Fibroblast of lung (primary cell): ENCODE measurements around the gene SLC9A5. TPM values are rescaled to one million over a fixed set of nuclear protein-coding genes. Genes with fewer than 3 reads are reported as not detected.

Experiments
- DNase-seq, 2 donors: peaks; one replicate each; pipeline versions ENCODE4 v3.0.0 to v3.0.0-alpha.2; 2010; ENCODE audit warnings: low read depth in 2 of 2
- H2AFZ ChIP-seq: 2 replicates; pipeline ENCODE4 v1.5.1; 2012; ENCODE audit warnings: low read length, control low read depth, inconsistent platforms
- H3K27ac ChIP-seq: 2 replicates; pipeline ENCODE4 v1.5.1; 2011; ENCODE audit warnings: low read length, control low read depth; ENCODE audit not compliant: insufficient read depth
- H3K27me3 ChIP-seq: 2 replicates; pipeline ENCODE4 v1.5.1; 2011; ENCODE audit warnings: mild to moderate bottlenecking, low read length; ENCODE audit not compliant: control insufficient read depth, insufficient read depth
- H3K36me3 ChIP-seq: 2 replicates; pipeline ENCODE4 v1.5.1; 2011; ENCODE audit warnings: low read length; ENCODE audit not compliant: control insufficient read depth, insufficient read depth
- H3K4me1 ChIP-seq: 2 replicates; pipeline ENCODE4 v1.5.1; 2011; ENCODE audit warnings: low read length; ENCODE audit not compliant: control insufficient read depth, insufficient read depth; ENCODE audit errors: extremely low read depth
- H3K4me2 ChIP-seq: 2 replicates; pipeline ENCODE4 v1.5.1; 2011; ENCODE audit warnings: low read length, control low read depth; ENCODE audit not compliant: insufficient read depth; ENCODE audit errors: extremely low read depth
- H3K4me3 ChIP-seq, 4 experiments: fragments of 200-600 bp in 1 of 4; sonication (generic) in 1 of 4; replicated peaks in 1 of 4; 2 replicates each; pipeline ENCODE4 v1.5.1; 2011 to 2016; ENCODE audit warnings: low read length in 4 of 4, low read depth in 3 of 4, mild to moderate bottlenecking in 3 of 4, control low read depth in 2 of 4, inconsistent platforms in 1 of 4, mixed read lengths in 1 of 4; ENCODE audit not compliant: insufficient read depth in 1 of 4; ENCODE audit errors: control extremely low read depth in 1 of 4
- H3K79me2 ChIP-seq: 2 replicates; pipeline ENCODE4 v1.5.1; 2012; ENCODE audit warnings: mild to moderate bottlenecking, low read length, inconsistent platforms; ENCODE audit not compliant: control insufficient read depth, insufficient read depth
- H3K9ac ChIP-seq: 2 replicates; pipeline ENCODE4 v1.5.1; 2011; ENCODE audit warnings: mild to moderate bottlenecking, low read length, control low read depth; ENCODE audit not compliant: insufficient read depth
- H3K9me3 ChIP-seq: 2 replicates; pipeline ENCODE4 v1.5.1; 2012; ENCODE audit warnings: low read depth, low read length; ENCODE audit not compliant: control insufficient read depth, insufficient read depth
- H4K20me1 ChIP-seq: 2 replicates; pipeline ENCODE4 v1.5.1; 2011; ENCODE audit warnings: low read length; ENCODE audit not compliant: control insufficient read depth, insufficient read depth; ENCODE audit errors: extremely low read depth
- CTCF ChIP-seq, 2 donors: IDR thresholded peaks in 1 of 2; conservative IDR thresholded peaks in 1 of 2; 1 replicate in 1 of 2; 2 replicates in 1 of 2; pipeline ENCODE4 v1.5.1; 2011 to 2012; ENCODE audit warnings: low read length in 2 of 2, control low read depth in 1 of 2, inconsistent platforms in 1 of 2, low read depth in 1 of 2, mild to moderate bottlenecking in 1 of 2
- EZH2 ChIP-seq: IDR thresholded peaks from 2 replicates; pipeline ENCODE4 v1.5.1; 2012; ENCODE audit warnings: low read length, control low read depth, mild to moderate bottlenecking; ENCODE audit errors: missing control alignments
- polyA plus RNA-seq, 2 donors: library from polyadenylated mRNA; depleted of rRNA in 1 of 2; stranded (reverse) in 1 of 2; unstranded in 1 of 2; fragments of >200 nt; gene quantifications; 2 replicates each; pipeline ENCODE4 v1.2.1, GENCODE V29; 2011 to 2012; ENCODE audit warnings: missing spikeins in 1 of 2
- total RNA-seq: library from RNA; depleted of rRNA; stranded (reverse); fragments of >200 nt; gene quantifications from 2 replicates; pipeline ENCODE4 v1.2.1, GENCODE V29; 2014

Gene SLC9A5
- total and polyA plus RNA-seq, 2 donors (not counting 1 experiment from before 2014, with no cell fraction given) = 2.0 to 2.3 TPM

DNA sequence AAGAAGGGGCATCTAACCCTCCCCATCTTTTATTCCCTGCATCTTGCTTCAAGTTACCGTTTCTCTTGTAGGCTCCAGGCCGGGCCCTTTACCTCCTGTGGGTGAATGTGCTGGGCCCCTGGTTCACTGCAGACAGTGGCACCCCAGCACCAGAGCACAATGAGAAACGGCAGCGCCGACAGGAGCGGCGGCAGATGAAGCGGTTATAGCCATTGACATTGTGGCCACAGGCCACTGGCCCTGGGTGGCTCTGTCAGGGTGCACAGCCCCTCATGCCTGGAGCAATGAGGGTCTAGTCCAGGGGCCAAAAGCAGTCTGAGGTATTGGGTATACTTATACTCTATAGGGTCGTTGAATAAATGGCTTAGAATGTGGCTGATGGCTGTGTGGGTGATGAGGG is 19.9 kb upstream of the SLC9A5 start:
- no peak for DNase-seq
- no peak overlapping the region for H3K27ac ChIP-seq
- TF ChIP-seq EZH2 (no peak), CTCF (conservative IDR thresholded peaks at IDR 0.05 in 1 of 2, IDR thresholded peaks at IDR 0.05 in 1 of 2; ENCODE audit: low read depth in 1 of 2, low read length in 2 of 2) (no peak)
- H3K9me3 ChIP-seq = no peaks in the 10 kb centered on the region
- H3K27me3 ChIP-seq = no peaks in the 10 kb centered on the region
- no peak overlapping the region for H3K9ac ChIP-seq
- no peak overlapping the region for H3K4me3 ChIP-seq
- H2AFZ ChIP-seq = no peak overlapping the region
- H3K4me1 ChIP-seq = peaks cover 6% of the 10 kb centered on the region
- H3K79me2 ChIP-seq = peaks cover 24% of the 10 kb centered on the region
- H3K4me2 ChIP-seq = no peak overlapping the region
- no peaks in the 10 kb centered on the region for H4K20me1 ChIP-seq
- H3K36me3 ChIP-seq = peaks cover 36% of the 10 kb centered on the region

DNA sequence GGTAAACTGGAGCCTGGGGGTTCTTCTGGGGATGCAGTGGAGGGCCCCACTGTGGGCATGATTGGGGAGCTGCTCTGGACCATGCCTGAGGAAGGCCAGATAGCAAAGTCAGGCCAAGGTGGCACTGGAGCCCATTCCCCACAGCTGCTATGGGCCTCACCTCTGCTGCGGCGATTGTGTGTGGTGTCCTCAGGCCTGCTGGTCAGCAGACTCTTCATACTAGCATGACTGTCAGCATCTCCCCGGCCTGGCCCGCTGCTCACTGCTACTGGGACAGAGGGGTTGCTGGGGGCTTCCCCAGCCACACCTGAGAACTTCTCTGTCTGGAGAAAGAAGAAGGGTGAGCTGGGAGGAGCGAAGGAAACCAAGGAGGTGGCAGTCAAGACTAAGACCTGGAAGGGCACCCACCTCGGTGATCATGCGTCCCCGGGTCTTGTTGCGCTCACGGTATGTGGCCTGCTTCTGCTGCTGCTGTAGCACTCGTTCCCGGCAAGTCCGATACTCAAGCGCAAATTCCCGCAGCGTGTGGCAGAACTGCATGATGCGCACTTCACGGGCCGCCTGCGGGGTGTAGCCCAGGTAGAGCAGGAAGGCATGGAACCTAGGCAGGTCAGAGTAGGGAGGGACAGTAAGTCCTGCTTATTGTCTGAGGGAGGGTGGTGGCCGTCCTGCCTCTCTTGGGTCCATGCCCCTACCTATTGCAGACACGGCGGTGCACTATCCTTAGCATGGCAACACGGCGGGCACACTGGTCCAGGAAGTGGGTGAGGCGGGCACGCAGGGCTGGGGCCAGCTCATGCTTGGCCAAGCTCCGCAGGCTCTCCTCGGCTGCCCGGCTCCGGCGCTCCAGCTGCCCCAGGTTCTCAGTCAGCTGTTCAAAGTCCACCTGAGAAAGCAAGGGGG is 18.6 kb upstream of the SLC9A5 start:
- TF ChIP-seq EZH2 = no peak
- TF ChIP-seq CTCF (conservative IDR thresholded peaks at IDR 0.05 in 1 of 2, IDR thresholded peaks at IDR 0.05 in 1 of 2; ENCODE audit: low read depth in 1 of 2, low read length in 2 of 2) = no peak
- Histone ChIP-seq H3K9ac (no peak overlapping the region), H3K79me2 (peaks cover 24% of the 10 kb centered on the region), H2AFZ (no peak overlapping the region), H3K4me1 (peaks cover 6% of the 10 kb centered on the region), H3K27me3 (no peaks in the 10 kb centered on the region), H3K4me2 (no peak overlapping the region), H3K27ac (no peak overlapping the region), H4K20me1 (no peaks in the 10 kb centered on the region), H3K9me3 (no peaks in the 10 kb centered on the region), H3K36me3 (peaks cover 43% of the 10 kb centered on the region), H3K4me3 (no peak overlapping the region)
- DNase-seq = no peak

- no peak overlapping the region for H2AFZ ChIP-seq
- no peak overlapping the region for H3K27ac ChIP-seq
- H4K20me1 ChIP-seq = no peaks in the 10 kb centered on the region
- H3K9me3 ChIP-seq = no peaks in the 10 kb centered on the region
- H3K79me2 ChIP-seq = peaks cover 19% of the 10 kb centered on the region
- H3K4me2 ChIP-seq = no peak overlapping the region
- peaks cover 2% of the 10 kb centered on the region for H3K4me1 ChIP-seq
- no peak for DNase-seq
- peaks cover 48% of the 10 kb centered on the region for H3K36me3 ChIP-seq
- H3K4me3 ChIP-seq = no peak overlapping the region
- TF ChIP-seq CTCF (conservative IDR thresholded peaks at IDR 0.05 in 1 of 2, IDR thresholded peaks at IDR 0.05 in 1 of 2; ENCODE audit: low read depth in 1 of 2, low read length in 2 of 2) (no peak), EZH2 (no peak)
- no peak overlapping the region for H3K9ac ChIP-seq
- H3K27me3 ChIP-seq = no peaks in the 10 kb centered on the region
These were observed 17.7 kb upstream of the SLC9A5 start for GRCh38 chr16:67230809-67231660.
